GM12878 (cell line): ENCODE results near the gene USH2A. TPM values are rescaled to one million over a fixed set of nuclear protein-coding genes. Genes with fewer than 3 reads are reported as not detected.

Experiments
- ATAC-seq: fragments of 200-7000 bp; cut with Tn5 transposase; 3 replicates; pipeline ENCODE4 v1.9.1; 2020; ENCODE audit warnings: mild to moderate bottlenecking, moderate library complexity
- BruUV-seq: library from RNA; stranded (reverse); fragments of 400-500 nt; replicated peaks from 2 replicates; lab custom pipeline; 2021; lab: Mats Ljungman, UMichigan
- CTCF ChIA-PET: fragments of 300-600 bp; sonication (Branson Sonifier 250); formaldehyde crosslinking; extraction: SDS; loops from one replicate; lab custom pipeline; 2021; ENCODE audit warnings: inconsistent platforms; lab: Yijun Ruan, JAX
- POLR2A ChIA-PET: fragments of 350-600 bp; formaldehyde crosslinking; extraction: SDS; loops from one replicate; lab custom pipeline; 2021; ENCODE audit warnings: inconsistent platforms; lab: Charles Lee
- RAD21 ChIA-PET: fragments of 300-600 bp; sonication (Branson Sonifier 250); formaldehyde crosslinking; loops from one replicate; lab custom pipeline; 2023; ENCODE audit warnings: antibody characterized with exemption; ENCODE audit not compliant: unreplicated experiment; lab: Charles Lee
- SMC1A ChIA-PET: fragments of 300-600 bp; sonication (Branson Sonifier 250); formaldehyde crosslinking; loops from one replicate; lab custom pipeline; 2023; ENCODE audit not compliant: unreplicated experiment, uncharacterized antibody; lab: Charles Lee
- DNase-seq: peaks from one replicate; pipeline ENCODE4 v3.0.0-alpha.2; 2011; ENCODE audit warnings: low read depth, low spot score
- FAIRE-seq: peaks from 3 replicates; lab custom pipeline; 2011; peaks lifted over from hg19 to GRCh38; lab: Jason Lieb, UNC
- H2AFZ ChIP-seq: 2 replicates; pipeline ENCODE4 v1.6.0; 2011; ENCODE audit warnings: low read depth, low read length, control low read depth; ENCODE audit not compliant: control insufficient read depth
- H3K27ac ChIP-seq: 2 replicates; pipeline ENCODE4 v1.5.1; 2011; ENCODE audit warnings: control low read depth; ENCODE audit not compliant: control insufficient read depth, insufficient read depth
- H3K27me3 ChIP-seq, 2 experiments: replicated peaks in 1 of 2; 2 replicates each; pipeline versions ENCODE4 v1.6.0 to v1.6.1; 2011; ENCODE audit warnings: low read length in 1 of 2; ENCODE audit not compliant: control insufficient read depth in 2 of 2, insufficient read depth in 2 of 2
- H3K36me3 ChIP-seq, 2 experiments: 2 replicates each; pipeline ENCODE4 v1.5.1; 2011; ENCODE audit warnings: low read length in 1 of 2; ENCODE audit not compliant: control insufficient read depth in 2 of 2, insufficient read depth in 2 of 2
- H3K4me1 ChIP-seq: 2 replicates; pipeline ENCODE4 v1.6.1; 2011; ENCODE audit warnings: mild to moderate bottlenecking, low read length, moderate library complexity, mixed read lengths; ENCODE audit not compliant: control insufficient read depth, insufficient read depth
- H3K4me2 ChIP-seq: 2 replicates; pipeline ENCODE4 v1.6.0; 2011; ENCODE audit warnings: control low read depth; ENCODE audit not compliant: control insufficient read depth, insufficient read depth
- H3K4me3 ChIP-seq: fragments of 200-600 bp; sonication (generic); 2 replicates; pipeline ENCODE4 v1.5.1; 2016
- H3K79me2 ChIP-seq: 2 replicates; pipeline ENCODE4 v1.6.0; 2011; ENCODE audit warnings: low read length; ENCODE audit not compliant: control insufficient read depth, insufficient read depth
- H3K9ac ChIP-seq: 2 replicates; pipeline ENCODE4 v1.8.0; 2011; ENCODE audit warnings: low read length, control low read depth, mixed read lengths; ENCODE audit not compliant: control insufficient read depth, insufficient read depth
- H3K9me3 ChIP-seq: replicated peaks from 3 replicates; pipeline ENCODE4 v1.5.1; 2011; ENCODE audit warnings: mild to moderate bottlenecking, low read length; ENCODE audit not compliant: control insufficient read depth, insufficient read depth
- H4K20me1 ChIP-seq: 2 replicates; pipeline ENCODE4 v1.6.0; 2011; ENCODE audit not compliant: control insufficient read depth, insufficient read depth
- CBX5 ChIP-seq: sonication (generic); IDR thresholded peaks from 2 replicates; pipeline ENCODE4 v1.6.1; 2016; ENCODE audit warnings: low read depth, moderate library complexity, mild to moderate bottlenecking, inconsistent platforms
- ELK1 ChIP-seq: IDR thresholded peaks from 2 replicates; pipeline ENCODE4 v1.6.1; 2012; ENCODE audit warnings: low read depth, low read length, improper control_type of control experiment
- HDAC2 ChIP-seq: fragments of 200-600 bp; sonication (generic); IDR thresholded peaks from 2 replicates; pipeline ENCODE4 v1.6.1; 2017
- LARP7 ChIP-seq: fragments of 450-650 bp; IDR thresholded peaks from 2 replicates; pipeline ENCODE4 v1.6.1; 2017; ENCODE audit warnings: mild to moderate bottlenecking
- SRF ChIP-seq, 2 experiments: IDR thresholded peaks; 2 replicates each; pipeline ENCODE4 v1.6.1; 2011; ENCODE audit warnings: low read depth in 2 of 2, low read length in 2 of 2, mild to moderate bottlenecking in 1 of 2, moderate library complexity in 1 of 2
- YBX1 ChIP-seq: fragments of 450-650 bp; IDR thresholded peaks from 2 replicates; pipeline ENCODE4 v1.6.1; 2016; ENCODE audit warnings: antibody characterized with exemption
- WGBS: methylation state at CpG from one replicate; pipeline ENCODE4 v1.1.6; 2016; ENCODE audit warnings: low lambda C conversion rate; ENCODE audit not compliant: insufficient replicate concordance, insufficient coverage; ENCODE audit errors: missing lambda C conversion rate; 5-methylcytosine and 5-hydroxymethylcytosine counted together
- in situ Hi-C: fragments of 300-500 bp; cut with MboI; formaldehyde crosslinking; loops from 9 replicates; pipeline ENCODE4 v1.14.3; 2018; ENCODE audit warnings: mixed read lengths
- intact Hi-C: fragments of 100-400 bp; cut with micrococcal nuclease; formaldehyde crosslinking; loops from one replicate; pipeline ENCODE4 v1.14.2; 2022; ENCODE audit not compliant: unreplicated experiment
- polyA plus RNA-seq, 11 experiments: library from polyadenylated mRNA; depleted of rRNA in 4 of 11; unstranded in 6 of 11; stranded (reverse) in 5 of 11; fragments of >200 nt; fragmentation: Nextera tagmentation in 4 of 11; fragmentation: Illumina TruSeq in 1 of 11; extraction: Ambion mirVana in 4 of 11; extraction: Trizol in 1 of 11; gene quantifications; 1 replicate in 1 of 11; 2 replicates in 10 of 11; pipeline versions ENCODE4 v1.2.1 to v1.2.3, GENCODE V29; 2011 to 2016; ENCODE audit warnings: inconsistent platforms in 2 of 11, missing spikeins in 2 of 11, low read depth in 1 of 11
- total RNA-seq, 4 experiments: library from RNA; depleted of rRNA in 3 of 4; stranded (reverse); fragments of >200 nt in 3 of 4; fragmentation: Illumina TruSeq in 1 of 4; extraction: Trizol in 1 of 4; gene quantifications; 2 replicates each; pipeline versions ENCODE4 v1.2.1 to v1.2.3, GENCODE V29; 2013 to 2021
- TF ChIP-seq, protein P1 (sequence below): IDR thresholded peaks from 2 replicates; pipeline ENCODE4 v1.6.1; 2011; ENCODE audit warnings: low read depth, mild to moderate bottlenecking, low read length, moderate library complexity, borderline replicate concordance; ENCODE audit errors: extremely low read depth
- TF ChIP-seq, protein P2 (sequence below): IDR thresholded peaks from 2 replicates; pipeline ENCODE4 v1.6.1; 2011; ENCODE audit warnings: borderline replicate concordance, low read depth, mild to moderate bottlenecking, moderate library complexity, mixed read lengths, low read length; ENCODE audit not compliant: insufficient read depth; ENCODE audit errors: extremely low read length

USH2A gene
- total and polyA plus RNA-seq, 10 of the 15 experiments (the other 5 are each of a cell fraction or from before 2014, with no cell fraction given): under 0.01 to 0.20 (median 0.01) TPM; not detected in 2

GRCh38 chr1:216356945-216357344, 66.3 kb downstream of the USH2A start:
- Histone ChIP-seq H4K20me1 (no peaks in the 10 kb centered on the region), H3K27ac (no peak overlapping the region), H3K4me3 (no peak overlapping the region), H2AFZ (no peak overlapping the region), H3K36me3 (no peaks in the 10 kb centered on the region), H3K4me2 (no peak overlapping the region), H3K4me1 (no peaks in the 10 kb centered on the region), H3K79me2 (no peaks in the 10 kb centered on the region), H3K9me3 (no peaks in the 10 kb centered on the region), H3K27me3 (no peaks in the 10 kb centered on the region), H3K9ac (no peak overlapping the region)
- in situ Hi-C loops (no loop called here), intact Hi-C loops (no loop called here)
- RAD21 ChIA-PET: no interaction called here
- POLR2A ChIA-PET: no interaction called here
- no peak for ATAC-seq
- no peak for DNase-seq
- CTCF ChIA-PET: no interaction called here
- TF ChIP-seq CBX5 (no peak), HDAC2 (no peak), YBX1 (no peak), ELK1 (no peak), LARP7 (no peak), SRF (IDR thresholded peaks at IDR 0.05; ENCODE audit: low read depth in 2 of 2, low read length in 2 of 2) (no peak)
- TF ChIP-seq, protein P1, sequence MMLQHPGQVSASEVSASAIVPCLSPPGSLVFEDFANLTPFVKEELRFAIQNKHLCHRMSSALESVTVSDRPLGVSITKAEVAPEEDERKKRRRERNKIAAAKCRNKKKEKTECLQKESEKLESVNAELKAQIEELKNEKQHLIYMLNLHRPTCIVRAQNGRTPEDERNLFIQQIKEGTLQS: no peak
- TF ChIP-seq, protein P2, sequence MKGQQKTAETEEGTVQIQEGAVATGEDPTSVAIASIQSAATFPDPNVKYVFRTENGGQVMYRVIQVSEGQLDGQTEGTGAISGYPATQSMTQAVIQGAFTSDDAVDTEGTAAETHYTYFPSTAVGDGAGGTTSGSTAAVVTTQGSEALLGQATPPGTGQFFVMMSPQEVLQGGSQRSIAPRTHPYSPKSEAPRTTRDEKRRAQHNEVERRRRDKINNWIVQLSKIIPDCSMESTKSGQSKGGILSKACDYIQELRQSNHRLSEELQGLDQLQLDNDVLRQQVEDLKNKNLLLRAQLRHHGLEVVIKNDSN: no peak
- no peak for FAIRE-seq
- WGBS: 9% methylated on average over 2 of the region's 2 CpGs
- SMC1A ChIA-PET: no interaction called here
- no TSS peak for BruUV-seq
